COLO829 (cell line): ENCODE results near the gene CAPZA3.
"Not testable (repeated sequence)": the region's sequence is repeated elsewhere in the genome, so short reads cannot be mapped to it uniquely, and the experiment has no call there.

Experiments used
- DNase-seq: peaks from one replicate; pipeline ENCODE4 v3.0.0; 2012; ENCODE audit warnings: low spot score

Gene CAPZA3

DNA sequence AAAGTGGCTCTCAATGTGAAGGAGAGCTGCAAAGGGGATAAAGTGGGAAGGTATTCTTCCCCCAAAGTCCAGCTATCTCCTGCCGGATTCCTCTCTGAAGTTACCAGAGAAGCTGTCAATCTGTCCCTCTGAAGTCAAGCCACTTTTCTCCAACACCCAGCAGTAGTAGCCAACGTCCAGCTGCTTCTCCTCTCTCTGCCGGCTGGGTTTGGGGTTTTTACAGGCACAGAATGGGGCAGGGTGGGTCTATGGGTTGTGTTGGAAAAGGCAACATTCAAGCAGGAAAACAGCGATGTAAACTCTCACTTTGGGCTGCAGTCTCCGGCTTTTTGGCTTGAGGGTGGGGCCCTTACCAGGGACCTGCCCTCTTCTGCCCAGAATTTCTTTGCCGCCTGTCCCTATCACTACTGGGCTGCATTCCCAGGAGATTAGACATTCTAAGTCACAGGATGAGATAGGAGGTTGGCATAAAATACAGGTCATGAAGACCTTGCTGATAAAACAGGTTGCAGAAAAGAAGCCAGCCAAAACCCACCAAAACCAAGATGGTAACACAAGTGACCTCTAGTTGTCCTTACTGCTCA is 16.3 kb downstream of the CAPZA3 start:
- no peak for DNase-seq

DNA sequence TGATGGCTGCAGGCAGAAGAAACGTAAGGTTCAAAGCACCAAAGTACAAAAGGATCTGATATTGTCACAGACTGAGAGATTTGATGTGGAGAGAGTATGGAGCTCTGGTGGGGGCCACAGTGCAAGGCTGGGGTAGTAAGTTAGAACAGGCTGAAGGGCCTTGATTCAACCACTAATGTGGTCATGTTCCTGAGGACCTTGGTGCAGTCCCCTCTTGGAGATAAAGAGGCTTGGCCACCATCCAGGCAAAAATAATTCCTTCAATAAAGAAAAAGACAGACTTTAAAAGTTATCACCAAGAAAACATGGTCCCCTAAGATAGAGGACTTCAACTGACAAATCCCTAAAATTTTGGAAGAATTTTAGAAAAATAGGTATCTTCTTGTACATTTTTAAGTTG is 17.4 kb downstream of the CAPZA3 start:
- no peak for DNase-seq

GRCh38 chr12:18766479-18766878 is 28.6 kb downstream of the CAPZA3 start:
- not testable (repeated sequence) for DNase-seq

- no peak for DNase-seq
Observed at GRCh38 chr12:18782827-18783226, 44.9 kb downstream of the CAPZA3 start.

DNA sequence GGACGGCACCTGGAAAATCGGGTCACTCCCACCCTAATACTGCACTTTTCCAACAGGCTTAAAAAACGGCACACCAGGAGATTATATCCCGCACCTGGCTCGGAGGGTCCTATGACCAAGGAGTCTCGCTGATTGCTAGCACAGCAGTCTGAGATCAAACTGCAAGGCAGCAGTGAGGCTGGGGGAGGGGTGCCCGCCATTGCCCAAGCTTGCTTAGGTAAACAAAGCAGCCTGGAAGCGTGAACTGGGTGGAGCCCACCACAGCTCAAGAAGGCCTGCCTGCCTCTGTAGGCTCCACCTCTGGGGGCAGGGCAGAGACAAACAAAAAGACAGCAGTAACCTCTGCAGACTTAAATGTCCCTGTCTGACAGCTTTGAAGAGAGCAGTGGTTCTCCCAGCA is 47.5 kb downstream of the CAPZA3 start:
- not testable (repeated sequence) for DNase-seq
